ENCODE results near the gene SOX13.

Gene SOX13

DNA sequence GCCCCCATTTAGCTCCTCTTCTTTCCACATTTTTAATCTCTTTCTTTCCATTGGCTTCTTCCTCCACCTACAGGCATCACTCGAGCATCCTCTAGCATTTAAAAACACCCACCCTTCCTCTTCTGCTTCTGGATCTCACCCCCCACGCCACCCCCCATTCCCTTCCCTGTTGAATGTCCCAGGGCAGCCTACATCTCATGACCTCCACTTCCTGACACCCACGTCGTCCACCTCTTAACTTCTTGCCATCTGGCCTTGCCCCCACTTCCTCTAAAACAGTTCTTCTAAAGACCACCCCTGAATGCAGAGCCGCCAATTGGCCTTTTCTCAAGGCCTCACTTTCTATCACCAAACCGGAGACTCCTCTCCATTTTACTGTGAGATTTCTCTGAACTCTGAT, 85.0 kb downstream of the SOX13 start:
- TF ChIP-seq EZH2 (IDR thresholded peaks at IDR 0.05) (no peak), FOXP2 (optimal IDR thresholded peaks at IDR 0.05; ENCODE audit: control extremely low read depth, extremely low read length, insufficient read depth) (no peak), POLR2AphosphoS5 (IDR thresholded peaks at IDR 0.05; ENCODE audit: borderline replicate concordance, low read depth, low read length) (no peak)
- Histone ChIP-seq H3K4me3 (no peak overlapping the region), H3K9ac (ENCODE audit: insufficient read length) (no peak overlapping the region), H3K27ac (no peak overlapping the region), H3K36me3 (ENCODE audit: insufficient read depth, low read length) (no peaks in the 10 kb centered on the region), H3K9me3 (ENCODE audit: low read depth, low read length) (no peaks in the 10 kb centered on the region)
- no peak for DNase-seq (ENCODE audit: low read depth, low spot score)

DNA sequence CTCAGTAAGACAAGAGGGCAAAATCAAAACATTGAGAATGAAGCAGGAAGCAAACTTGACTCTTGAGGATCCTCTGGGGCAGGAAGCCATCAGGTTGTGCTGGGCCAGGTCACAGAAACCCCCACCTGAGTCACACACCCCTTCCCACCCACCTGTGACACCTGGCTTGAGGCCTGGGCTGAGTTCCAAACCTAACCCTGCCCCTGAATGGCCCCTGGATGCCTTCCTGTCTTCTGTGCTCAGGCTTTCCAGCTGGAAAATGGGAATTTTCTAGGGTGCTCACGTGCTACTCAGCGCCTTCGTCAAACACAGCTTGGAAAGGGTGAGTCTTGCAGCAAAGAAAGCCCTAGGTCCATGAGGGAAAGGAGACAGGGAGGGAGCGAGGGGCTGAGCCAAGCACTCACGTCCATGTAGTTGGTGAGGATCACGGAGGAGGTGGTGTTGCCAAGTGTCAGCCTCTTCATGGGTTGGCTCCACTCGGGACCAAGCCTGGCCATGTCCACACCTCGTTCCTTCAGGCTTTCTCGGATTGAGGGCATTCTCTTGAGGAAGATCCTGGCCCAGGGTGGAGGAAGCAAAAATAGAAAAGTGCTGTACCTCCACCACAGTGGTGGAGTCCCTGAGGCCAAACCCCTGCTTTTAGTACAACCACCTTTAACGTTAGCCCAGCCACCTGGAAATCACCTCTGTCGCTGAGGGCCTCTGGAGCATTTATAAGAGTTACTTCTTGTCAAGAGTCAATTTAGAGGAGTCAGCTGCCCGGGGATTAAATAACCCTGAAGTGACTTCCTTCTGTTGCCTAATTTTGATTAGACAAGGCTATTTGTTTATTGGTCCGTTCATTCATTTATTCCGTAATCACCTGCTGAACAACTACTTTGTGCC, 88.9 kb downstream of the SOX13 start:
- no peaks in the 10 kb centered on the region for H3K9me3 ChIP-seq (ENCODE audit: low read depth, low read length)
- no peak overlapping the region for H3K4me3 ChIP-seq
- TF ChIP-seq POLR2AphosphoS5 (IDR thresholded peaks at IDR 0.05; ENCODE audit: borderline replicate concordance, low read depth, low read length), result no peak
- TF ChIP-seq EZH2 (IDR thresholded peaks at IDR 0.05), result no peak
- no peak for TF ChIP-seq FOXP2 (optimal IDR thresholded peaks at IDR 0.05; ENCODE audit: control extremely low read depth, extremely low read length, insufficient read depth)
- no peak overlapping the region for H3K27ac ChIP-seq
- H3K9ac ChIP-seq (ENCODE audit: insufficient read length), result no peak overlapping the region
- no peak for DNase-seq (ENCODE audit: low read depth, low spot score)
- H3K36me3 ChIP-seq (ENCODE audit: insufficient read depth, low read length), result no peaks in the 10 kb centered on the region

DNA sequence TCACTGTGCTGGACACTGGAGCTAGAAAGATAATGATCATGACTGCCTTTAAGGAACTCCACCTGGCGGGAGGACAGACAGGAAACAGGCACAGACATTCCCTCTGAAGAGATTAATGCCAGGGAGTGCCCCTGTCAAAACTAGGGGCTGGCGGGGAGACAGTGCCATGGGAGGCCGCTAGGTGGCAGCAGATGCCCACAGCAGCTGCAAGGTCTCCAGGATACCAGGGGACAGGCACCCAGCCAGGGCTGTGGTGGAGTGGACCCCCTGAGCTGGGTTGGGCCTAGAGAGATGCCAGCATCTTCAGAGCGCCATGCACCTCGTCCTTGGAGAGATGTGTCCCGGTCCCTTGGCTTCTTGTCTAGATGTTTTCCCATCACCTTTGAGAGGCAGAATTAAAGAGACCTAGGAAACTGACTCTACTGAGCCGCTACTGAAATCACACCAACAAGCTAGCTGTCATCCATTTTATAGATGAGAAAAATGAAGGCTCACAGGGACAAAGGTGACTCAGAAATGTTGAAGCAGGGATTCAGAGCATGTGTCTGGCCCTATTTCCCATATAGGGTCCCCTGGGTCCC, 89.7 kb downstream of the SOX13 start:
- H3K9ac ChIP-seq (ENCODE audit: insufficient read length), result no peak overlapping the region
- H3K4me3 ChIP-seq, result no peak overlapping the region
- H3K27ac ChIP-seq, result no peak overlapping the region
- no peaks in the 10 kb centered on the region for H3K9me3 ChIP-seq (ENCODE audit: low read depth, low read length)
- no peak for TF ChIP-seq FOXP2 (optimal IDR thresholded peaks at IDR 0.05; ENCODE audit: control extremely low read depth, extremely low read length, insufficient read depth)
- no peak for TF ChIP-seq EZH2 (IDR thresholded peaks at IDR 0.05)
- TF ChIP-seq POLR2AphosphoS5 (IDR thresholded peaks at IDR 0.05; ENCODE audit: borderline replicate concordance, low read depth, low read length), result no peak
- no peak for DNase-seq (ENCODE audit: low read depth, low spot score)
- H3K36me3 ChIP-seq (ENCODE audit: insufficient read depth, low read length), result no peaks in the 10 kb centered on the region

DNA sequence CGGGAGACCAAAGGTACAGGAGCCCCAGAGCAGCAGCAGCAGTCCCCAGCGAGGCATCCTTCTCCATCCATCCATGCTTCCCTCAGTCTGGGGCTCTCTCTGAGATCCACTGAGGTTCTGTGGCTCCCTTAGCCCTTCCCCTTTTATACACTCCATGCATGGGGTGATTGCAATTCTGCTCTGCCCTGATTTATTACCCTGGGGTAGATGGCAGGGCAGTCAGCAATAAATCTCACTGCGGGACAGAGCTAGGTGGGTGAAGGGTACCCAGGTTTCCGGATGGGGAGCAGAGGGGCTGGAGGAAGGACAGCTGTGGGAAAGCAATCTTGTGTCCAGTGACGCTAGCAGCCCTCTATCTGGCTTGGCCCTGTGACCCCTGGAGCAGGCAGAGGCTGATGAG, 93.3 kb downstream of the SOX13 start, which contains the start of gene REN:
Gene REN (minus strand): TSS at position 119 of the 400 bp plus-strand sequence. CDS start 44 bp downstream, at position 75.
- no peak within 1 kb of the TSS for H3K9ac ChIP-seq (ENCODE audit: insufficient read length)

DNA sequence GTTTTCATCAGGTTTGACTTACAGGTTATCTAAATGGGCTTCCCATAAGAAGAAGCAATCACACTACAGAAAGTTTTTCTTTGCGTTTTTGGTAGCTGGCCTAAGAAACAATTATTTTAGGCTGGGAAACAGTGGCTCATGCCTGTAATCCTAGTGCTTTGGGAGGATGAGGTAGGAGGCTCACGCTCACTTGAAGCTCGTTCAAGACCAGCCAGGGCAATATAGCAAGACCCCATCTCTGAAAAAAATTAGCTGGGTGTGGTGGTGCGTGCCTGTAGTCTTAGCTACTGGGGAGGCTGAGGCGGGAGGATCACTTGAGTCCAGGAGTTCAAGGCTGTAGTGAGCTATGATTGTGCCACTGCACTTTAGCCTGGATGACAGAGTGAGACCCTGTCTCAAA, 94.8 kb downstream of the SOX13 start:
- H3K36me3 ChIP-seq (ENCODE audit: insufficient read depth, low read length), result no peaks in the 10 kb centered on the region
- TF ChIP-seq EZH2 (IDR thresholded peaks at IDR 0.05), result no peak
- no peak for DNase-seq (ENCODE audit: low read depth, low spot score)
- no peak overlapping the region for H3K4me3 ChIP-seq
- no peak overlapping the region for H3K9ac ChIP-seq (ENCODE audit: insufficient read length)
- no peaks in the 10 kb centered on the region for H3K9me3 ChIP-seq (ENCODE audit: low read depth, low read length)
- no peak overlapping the region for H3K27ac ChIP-seq

More for the DNA sequence above, 93.3 kb downstream of the SOX13 start, which contains the start of gene REN:
- no peak within 1 kb of the TSS for H3K4me3 ChIP-seq
- H3K9me3 ChIP-seq (ENCODE audit: low read depth, low read length), result no peaks in the 10 kb centered on the region
- no peak within 1 kb of the TSS for H3K27ac ChIP-seq
- no peaks in the 10 kb centered on the region for H3K36me3 ChIP-seq (ENCODE audit: insufficient read depth, low read length)
- no peak for DNase-seq (ENCODE audit: low read depth, low spot score)
- no peak for TF ChIP-seq EZH2 (IDR thresholded peaks at IDR 0.05)
- TF ChIP-seq POLR2AphosphoS5 (IDR thresholded peaks at IDR 0.05; ENCODE audit: borderline replicate concordance, low read depth, low read length), result no peak

DNA sequence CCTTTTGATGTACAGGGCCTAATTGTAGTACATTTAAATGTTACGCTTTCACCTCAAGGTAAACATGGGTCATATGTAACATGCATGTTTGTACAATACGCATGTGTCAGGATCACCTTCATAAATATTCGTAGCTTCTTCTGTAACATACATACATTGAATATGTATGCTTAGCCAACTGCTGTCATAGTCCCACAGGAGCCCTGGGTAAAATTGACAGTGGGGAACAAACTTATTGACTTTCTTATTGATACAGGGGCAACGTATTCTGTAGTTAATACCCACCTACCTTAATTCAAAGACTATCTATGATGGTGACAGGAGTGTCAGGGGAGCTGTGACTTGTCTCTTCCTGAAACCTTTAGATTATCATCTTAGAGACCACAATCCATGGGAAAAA, 96.9 kb downstream of the SOX13 start:
- DNase-seq (ENCODE audit: low read depth, low spot score), result no peak
- no peaks in the 10 kb centered on the region for H3K9me3 ChIP-seq (ENCODE audit: low read depth, low read length)
- no peak overlapping the region for H3K9ac ChIP-seq (ENCODE audit: insufficient read length)
- H3K36me3 ChIP-seq (ENCODE audit: insufficient read depth, low read length), result no peaks in the 10 kb centered on the region
- TF ChIP-seq POLR2AphosphoS5 (IDR thresholded peaks at IDR 0.05; ENCODE audit: borderline replicate concordance, low read depth, low read length) (no peak), EZH2 (IDR thresholded peaks at IDR 0.05) (no peak), FOXP2 (optimal IDR thresholded peaks at IDR 0.05; ENCODE audit: control extremely low read depth, extremely low read length, insufficient read depth) (no peak)
- H3K4me3 ChIP-seq, result no peak overlapping the region
- H3K27ac ChIP-seq, result no peak overlapping the region

DNA sequence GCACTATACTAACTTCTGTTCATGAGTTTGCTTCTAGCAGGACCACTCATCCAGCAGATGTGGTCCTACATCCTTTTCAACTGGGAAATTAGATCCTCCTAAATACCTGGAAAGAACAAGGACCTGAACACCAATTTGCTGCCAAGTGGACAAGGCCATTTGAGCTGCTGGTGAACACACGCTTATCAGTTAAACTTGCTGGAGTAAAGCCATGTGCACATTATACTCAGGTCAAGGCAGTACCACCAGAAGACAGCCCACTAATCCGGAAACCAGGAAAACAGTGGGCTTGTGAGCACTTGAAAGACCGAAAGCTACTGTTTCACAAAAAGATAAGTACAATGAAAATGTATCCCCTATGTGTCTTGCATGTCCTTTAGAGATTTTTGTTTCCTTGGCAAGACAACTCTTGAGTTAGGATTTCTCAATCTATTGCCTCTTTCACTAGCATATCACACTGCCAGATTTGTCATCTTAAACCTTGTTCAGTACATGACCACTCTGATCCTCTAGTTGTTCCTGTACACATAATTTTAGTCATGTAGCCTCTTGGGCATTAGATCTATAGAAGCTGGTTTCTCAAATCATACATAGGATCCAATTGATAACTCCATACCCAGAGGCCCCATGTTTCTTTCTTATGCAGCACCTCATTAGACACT, 97.7 kb downstream of the SOX13 start:
- no peak for DNase-seq (ENCODE audit: low read depth, low spot score)
- TF ChIP-seq EZH2 (IDR thresholded peaks at IDR 0.05) (no peak), POLR2AphosphoS5 (IDR thresholded peaks at IDR 0.05; ENCODE audit: borderline replicate concordance, low read depth, low read length) (no peak), FOXP2 (optimal IDR thresholded peaks at IDR 0.05; ENCODE audit: control extremely low read depth, extremely low read length, insufficient read depth) (no peak)
- Histone ChIP-seq H3K9ac (ENCODE audit: insufficient read length) (no peak overlapping the region), H3K4me3 (no peak overlapping the region), H3K27ac (no peak overlapping the region), H3K36me3 (ENCODE audit: insufficient read depth, low read length) (no peaks in the 10 kb centered on the region), H3K9me3 (ENCODE audit: low read depth, low read length) (no peaks in the 10 kb centered on the region)

DNA sequence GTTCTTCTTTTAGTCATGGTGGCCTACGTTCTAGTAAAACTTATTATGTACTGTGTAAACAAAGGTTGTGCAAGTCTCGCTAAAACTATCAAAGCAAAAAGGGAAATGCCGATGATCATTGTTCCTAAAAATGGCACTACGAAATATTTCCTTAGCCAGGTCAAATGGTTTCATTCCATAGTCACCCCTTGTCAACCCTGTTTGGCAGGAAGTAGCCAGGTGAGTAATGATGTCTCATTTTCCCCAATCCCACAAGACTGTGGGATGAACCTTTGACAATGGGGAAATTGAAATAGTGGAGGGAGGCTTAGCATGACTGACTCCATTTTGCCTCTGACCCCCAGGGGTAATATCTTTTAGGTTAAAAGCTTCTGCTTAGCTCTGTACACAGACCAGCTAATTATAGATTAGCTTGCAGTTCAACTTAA, 98.8 kb downstream of the SOX13 start:
- TF ChIP-seq EZH2 (IDR thresholded peaks at IDR 0.05), result no peak
- TF ChIP-seq FOXP2 (optimal IDR thresholded peaks at IDR 0.05; ENCODE audit: control extremely low read depth, extremely low read length, insufficient read depth), result no peak
- no peak for TF ChIP-seq POLR2AphosphoS5 (IDR thresholded peaks at IDR 0.05; ENCODE audit: borderline replicate concordance, low read depth, low read length)
- H3K4me3 ChIP-seq, result no peak overlapping the region

More for the DNA sequence above, 98.8 kb downstream of the SOX13 start:
- no peak for DNase-seq (ENCODE audit: low read depth, low spot score)
- Histone ChIP-seq H3K27ac (no peak overlapping the region), H3K36me3 (ENCODE audit: insufficient read depth, low read length) (no peaks in the 10 kb centered on the region), H3K9me3 (ENCODE audit: low read depth, low read length) (no peaks in the 10 kb centered on the region), H3K9ac (ENCODE audit: insufficient read length) (no peak overlapping the region)
